ENCODE results near the gene CNOT8.
"Not testable (repeated sequence)": the region's sequence is repeated elsewhere in the genome, so short reads cannot be mapped to it uniquely, and the experiment has no call there.

The CNOT8 gene

DNA sequence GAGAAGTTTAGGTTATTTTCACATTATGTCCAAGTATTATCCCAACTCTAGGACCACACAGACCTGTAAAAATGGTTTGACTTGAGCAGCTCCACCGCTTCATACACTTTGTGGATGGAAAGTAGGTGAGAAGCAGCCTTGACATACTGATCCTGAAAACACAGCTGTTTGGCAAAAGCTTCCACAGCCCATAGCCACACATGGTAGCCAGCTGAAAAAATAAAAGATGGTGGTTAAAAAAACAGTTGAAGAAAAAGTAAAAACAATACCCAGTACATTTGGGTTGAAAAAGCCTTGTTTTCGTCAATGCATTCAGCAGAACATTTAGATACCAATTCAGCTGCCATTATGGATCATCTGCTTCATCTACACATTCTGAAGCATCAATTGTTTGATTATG lies 42.8 kb downstream of the CNOT8 start:
- FAIRE-seq, result no peak
- TF ChIP-seq TAF1 (IDR thresholded peaks at IDR 0.05; ENCODE audit: low read depth, low read length) (no peak), POU2F2 (IDR thresholded peaks at IDR 0.05; ENCODE audit: low read depth, low read length) (no peak), SPI1 (IDR thresholded peaks at IDR 0.05; ENCODE audit: low read depth, low read length) (no peak), POLR2A (IDR thresholded peaks at IDR 0.05; ENCODE audit: low read depth, low read length) (no peak), POLR2AphosphoS5 (IDR thresholded peaks at IDR 0.05; ENCODE audit: low read depth, low read length) (no peak), PAX5 (IDR thresholded peaks at IDR 0.05; ENCODE audit: insufficient read depth, low read length, severe bottlenecking) (no peak)
- no peak for DNase-seq (ENCODE audit: insufficient read length, low spot score)

DNA sequence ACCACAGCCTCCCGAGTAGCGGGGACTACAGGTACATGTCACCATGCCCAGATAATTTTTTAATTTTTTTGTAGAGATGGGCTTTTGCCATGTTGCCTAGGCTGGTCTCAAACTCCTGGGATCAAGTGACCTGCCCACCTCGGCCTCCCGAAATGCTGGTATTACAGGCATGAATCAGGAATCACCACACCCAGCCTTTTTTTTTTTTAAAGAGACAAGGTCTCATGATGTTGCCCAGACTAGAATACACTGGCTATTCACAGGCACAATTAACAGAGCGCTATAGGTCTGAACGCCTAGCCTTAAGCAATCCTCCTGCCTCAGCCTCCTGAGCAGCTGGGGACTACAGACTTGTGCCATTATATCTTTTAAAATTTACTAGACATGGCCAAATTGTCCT lies 43.5 kb downstream of the CNOT8 start:
- FAIRE-seq (no peak), DNase-seq (ENCODE audit: insufficient read length, low spot score) (no peak)
- TF ChIP-seq POU2F2 (IDR thresholded peaks at IDR 0.05; ENCODE audit: low read depth, low read length), result no peak
- no peak for TF ChIP-seq SPI1 (IDR thresholded peaks at IDR 0.05; ENCODE audit: low read depth, low read length)

DNA sequence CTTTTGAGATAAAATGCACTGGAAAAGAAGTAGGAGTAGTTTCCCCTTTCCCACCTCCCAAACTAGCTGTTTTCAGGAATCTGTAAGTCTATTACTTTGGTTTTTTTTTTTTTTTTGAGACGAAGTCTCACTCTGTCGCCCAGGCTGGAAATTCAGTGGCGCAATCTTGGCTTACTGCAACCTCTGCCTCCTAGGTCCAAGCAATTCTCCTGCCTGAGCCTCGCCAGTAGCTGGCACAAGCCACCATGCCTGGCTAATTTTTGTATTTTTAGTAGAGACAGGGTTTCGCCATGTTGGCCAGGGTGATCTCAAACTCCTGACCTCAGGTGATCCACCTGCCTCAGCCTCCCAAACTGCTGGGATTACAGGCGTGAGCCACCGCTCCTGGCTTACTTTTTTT lies 47.2 kb downstream of the CNOT8 start:
- not testable (repeated sequence) for FAIRE-seq; DNase-seq (ENCODE audit: insufficient read length, low spot score)

DNA sequence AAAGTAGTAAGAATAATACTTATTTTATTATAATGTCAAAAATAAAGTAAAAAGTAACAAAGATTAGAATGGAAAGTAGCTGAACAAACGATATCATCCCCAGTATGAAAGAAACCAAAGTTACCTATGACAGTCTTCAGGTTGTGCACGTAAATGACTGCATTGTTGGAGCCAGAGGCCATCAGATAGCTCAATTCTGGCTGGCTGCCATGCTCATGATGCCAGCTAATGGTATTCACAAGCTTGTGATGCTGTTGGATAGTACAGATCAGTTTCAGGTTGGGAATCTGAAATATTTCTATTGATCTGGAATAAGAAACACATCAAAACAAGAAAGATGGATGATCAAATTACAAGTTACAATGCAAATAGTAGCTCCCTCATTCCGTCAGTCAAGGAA lies 58.4 kb downstream of the CNOT8 start:
- FAIRE-seq (no peak), DNase-seq (ENCODE audit: insufficient read length, low spot score) (no peak)
- TF ChIP-seq TAF1 (IDR thresholded peaks at IDR 0.05; ENCODE audit: low read depth, low read length), result no peak
- no peak for TF ChIP-seq POU2F2 (IDR thresholded peaks at IDR 0.05; ENCODE audit: low read depth, low read length)
- TF ChIP-seq POLR2AphosphoS5 (IDR thresholded peaks at IDR 0.05; ENCODE audit: low read depth, low read length), result no peak
- TF ChIP-seq POLR2A (IDR thresholded peaks at IDR 0.05; ENCODE audit: low read depth, low read length), result no peak
- no peak for TF ChIP-seq SPI1 (IDR thresholded peaks at IDR 0.05; ENCODE audit: low read depth, low read length)
- no peak for TF ChIP-seq PAX5 (IDR thresholded peaks at IDR 0.05; ENCODE audit: insufficient read depth, low read length, severe bottlenecking)

DNA sequence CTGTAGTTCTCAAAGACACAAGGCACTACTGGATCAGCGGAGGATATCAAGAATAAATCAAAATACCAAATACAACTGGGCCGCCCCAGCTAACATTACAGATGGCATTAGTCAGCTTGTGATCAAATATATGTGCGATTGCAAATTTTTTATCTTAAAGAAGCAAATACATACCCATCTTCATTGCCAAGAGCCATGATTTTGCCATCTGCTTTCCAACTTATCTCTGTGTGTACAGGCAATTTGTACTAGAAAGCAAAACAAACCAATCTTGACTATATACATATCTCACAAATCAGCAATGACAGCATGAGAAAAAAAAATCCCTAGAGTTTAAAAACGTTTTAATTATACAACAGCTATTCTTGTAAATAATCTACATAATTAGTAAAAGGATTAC lies 59.3 kb downstream of the CNOT8 start:
- no peak for TF ChIP-seq SPI1 (IDR thresholded peaks at IDR 0.05; ENCODE audit: low read depth, low read length)
- DNase-seq (ENCODE audit: insufficient read length, low spot score) (no peak), FAIRE-seq (no peak)

DNA sequence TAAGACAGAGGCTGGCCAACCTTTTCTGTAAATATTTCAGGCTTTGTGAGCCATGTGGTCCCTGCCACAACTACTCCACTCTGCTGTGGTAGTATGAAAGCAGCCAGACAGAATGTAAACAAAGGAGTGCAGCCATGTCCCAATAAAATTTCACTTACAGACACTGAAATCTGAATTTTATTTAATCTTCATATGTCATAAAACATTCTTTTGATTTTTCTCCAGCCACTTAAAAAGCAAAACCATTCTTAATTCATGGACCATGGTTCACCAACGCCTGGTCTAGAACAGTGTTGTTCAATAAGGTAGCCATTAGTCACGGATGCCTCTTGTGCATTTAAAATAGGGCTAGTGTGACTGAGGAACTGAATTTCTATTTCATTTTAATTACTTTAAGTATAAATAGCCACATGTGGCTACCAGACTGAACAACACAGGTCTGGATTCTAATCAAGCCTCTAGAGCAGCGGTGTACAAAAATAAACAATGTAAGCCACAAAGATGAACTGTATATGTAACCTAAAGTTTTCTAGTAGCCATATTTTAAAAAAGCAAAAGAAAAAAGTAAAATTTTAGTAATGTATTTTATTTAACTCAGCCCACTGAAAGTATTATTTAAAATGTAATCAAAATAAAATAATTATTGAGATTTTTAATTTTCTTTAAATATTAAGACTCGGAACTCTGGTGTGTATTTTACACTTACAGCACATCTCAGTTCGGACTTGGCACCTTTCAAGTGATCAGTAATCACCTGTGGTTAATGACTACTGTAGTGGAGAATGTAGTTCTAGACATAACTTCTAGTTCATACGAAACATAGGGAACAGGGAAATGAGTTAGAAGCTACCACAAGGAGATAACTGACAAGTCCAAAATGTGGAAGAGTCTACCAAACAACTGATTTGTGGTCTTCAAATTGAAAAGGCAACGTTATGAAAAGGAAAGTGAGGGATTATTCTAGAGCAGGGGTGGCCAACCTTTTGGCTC lies 65.3 kb downstream of the CNOT8 start:
- FAIRE-seq, result no peak

More for the DNA sequence above, 65.3 kb downstream of the CNOT8 start:
- TF ChIP-seq PAX5 (IDR thresholded peaks at IDR 0.05; ENCODE audit: insufficient read depth, low read length, severe bottlenecking) (no peak), POLR2AphosphoS5 (IDR thresholded peaks at IDR 0.05; ENCODE audit: low read depth, low read length) (no peak), SPI1 (IDR thresholded peaks at IDR 0.05; ENCODE audit: low read depth, low read length) (no peak), POLR2A (IDR thresholded peaks at IDR 0.05; ENCODE audit: low read depth, low read length) (no peak), TAF1 (IDR thresholded peaks at IDR 0.05; ENCODE audit: low read depth, low read length) (no peak), POU2F2 (IDR thresholded peaks at IDR 0.05; ENCODE audit: low read depth, low read length) (no peak)
- DNase-seq (ENCODE audit: insufficient read length, low spot score), result no peak

Measured in GM12891 (cell line).